ENCODE results near the gene TBCK.

Gene TBCK

GRCh38 chr4:106315968-106316772 is at the start of gene TBCK, which contains the start of gene AIMP1:
Gene TBCK, minus strand, starts transcription at chr4:106316209. Its CDS starts 7,249 bp downstream, at chr4:106308960.
Gene AIMP1, plus strand, starts transcription at chr4:106316550. Its CDS starts 8,460 bp downstream, at chr4:106325010.
- peak; percentile 71 to 72 for DNase-seq (ENCODE audit: low read depth in 1 of 2, low spot score in 1 of 2)

- DNase-seq (ENCODE audit: low read depth in 1 of 2, low spot score in 1 of 2): no peak
Measured at GRCh38 chr4:106365613-106366012, 49.6 kb upstream of the TBCK start.

GRCh38 chr4:106364282-106364681 is 48.3 kb upstream of the TBCK start:
- DNase-seq (ENCODE audit: low read depth in 1 of 2, low spot score in 1 of 2): no peak

- no peak for DNase-seq (ENCODE audit: low read depth in 1 of 2, low spot score in 1 of 2)
Measured at GRCh38 chr4:106362086-106362825, 46.2 kb upstream of the TBCK start.

GRCh38 chr4:106358899-106359298 is 42.9 kb upstream of the TBCK start:
- no peak for DNase-seq (ENCODE audit: low read depth in 1 of 2, low spot score in 1 of 2)

- no peak for DNase-seq (ENCODE audit: low read depth in 1 of 2, low spot score in 1 of 2)
Measured at GRCh38 chr4:106355193-106355592, 39.2 kb upstream of the TBCK start.

GRCh38 chr4:106353786-106354185 is 37.8 kb upstream of the TBCK start:
- no peak for DNase-seq (ENCODE audit: low read depth in 1 of 2, low spot score in 1 of 2)

GRCh38 chr4:106351016-106351415 is 35.0 kb upstream of the TBCK start:
- no peak for DNase-seq (ENCODE audit: low read depth in 1 of 2, low spot score in 1 of 2)

GRCh38 chr4:106347167-106347566 is 31.2 kb upstream of the TBCK start:
- DNase-seq (ENCODE audit: low read depth in 1 of 2, low spot score in 1 of 2): no peak

GRCh38 chr4:106344647-106344970 is 28.6 kb upstream of the TBCK start:
- no peak for DNase-seq (ENCODE audit: low read depth in 1 of 2, low spot score in 1 of 2)

- DNase-seq (ENCODE audit: low read depth in 1 of 2, low spot score in 1 of 2): no peak
Measured at GRCh38 chr4:106343865-106344646, 28.0 kb upstream of the TBCK start.

- DNase-seq (ENCODE audit: low read depth in 1 of 2, low spot score in 1 of 2): no peak
Measured at GRCh38 chr4:106340774-106341173, 24.8 kb upstream of the TBCK start.

- no peak for DNase-seq (ENCODE audit: low read depth in 1 of 2, low spot score in 1 of 2)
Measured at GRCh38 chr4:106339431-106339830, 23.4 kb upstream of the TBCK start.

- no peak for DNase-seq (ENCODE audit: low read depth in 1 of 2, low spot score in 1 of 2)
Measured at GRCh38 chr4:106338671-106339070, 22.7 kb upstream of the TBCK start.

GRCh38 chr4:106337916-106338315 is 21.9 kb upstream of the TBCK start:
- no peak for DNase-seq (ENCODE audit: low read depth in 1 of 2, low spot score in 1 of 2)

- DNase-seq (ENCODE audit: low read depth in 1 of 2, low spot score in 1 of 2): no peak
Measured at GRCh38 chr4:106336618-106337017, 20.6 kb upstream of the TBCK start.

- no peak for DNase-seq (ENCODE audit: low read depth in 1 of 2, low spot score in 1 of 2)
Measured at GRCh38 chr4:106334741-106335470, 18.9 kb upstream of the TBCK start.

- no peak for DNase-seq (ENCODE audit: low read depth in 1 of 2, low spot score in 1 of 2)
Measured at GRCh38 chr4:106333186-106333585, 17.2 kb upstream of the TBCK start.

- DNase-seq (ENCODE audit: low read depth in 1 of 2, low spot score in 1 of 2): no peak
Measured at GRCh38 chr4:106329041-106329618, 13.1 kb upstream of the TBCK start.

- no peak for DNase-seq (ENCODE audit: low read depth in 1 of 2, low spot score in 1 of 2)
Measured at GRCh38 chr4:106325800-106326199, 9.8 kb upstream of the TBCK start.

GRCh38 chr4:106323119-106323518 is 7.1 kb upstream of the TBCK start:
- DNase-seq (ENCODE audit: low read depth in 1 of 2, low spot score in 1 of 2): no peak

Measured in activated T-helper 1 cell treated with anti-CD3 and anti-CD28 coated beads, Interleukin-2, amount 50 U/mL, for 16 hours (primary cell).